Measurements from ENCODE around the gene MPP2.
"Not testable (repeated sequence)": the region's sequence is repeated elsewhere in the genome, so short reads cannot be mapped to it uniquely, and the experiment has no call there.

MPP2 gene

GRCh38 chr17:43940630-43941029, 33.3 kb upstream of the MPP2 start:
- Mint-ChIP-seq H3K4me1 (peaks cover 63% of the 10 kb centered on the region), H3K36me3 (ENCODE audit: low read depth) (no peaks in the 10 kb centered on the region), H3K27ac (no peak overlapping the region), H3K27me3 (ENCODE audit: low read depth, poor library complexity) (peaks cover 22% of the 10 kb centered on the region), H3K9me3 (no peaks in the 10 kb centered on the region), H3K4me3 (no peak overlapping the region)
- peak; percentile 79 for TF ChIP-seq CTCF (IDR thresholded peaks at IDR 0.05)
- DNase-seq, result peak; percentile 80

- Mint-ChIP-seq H3K27me3 (ENCODE audit: low read depth, poor library complexity) (peaks cover 23% of the 10 kb centered on the region), H3K4me1 (peaks cover 67% of the 10 kb centered on the region), H3K36me3 (ENCODE audit: low read depth) (no peaks in the 10 kb centered on the region), H3K4me3 (no peak overlapping the region), H3K9me3 (no peaks in the 10 kb centered on the region), H3K27ac (no peak overlapping the region)
- TF ChIP-seq CTCF (IDR thresholded peaks at IDR 0.05), result no peak
- DNase-seq, result no peak
Measured at GRCh38 chr17:43939886-43940285, 32.5 kb upstream of the MPP2 start.

GRCh38 chr17:43939452-43939851, 32.1 kb upstream of the MPP2 start:
- H3K4me1 Mint-ChIP-seq, result peaks cover 68% of the 10 kb centered on the region
- H3K4me3 Mint-ChIP-seq; H3K36me3 Mint-ChIP-seq (ENCODE audit: low read depth); H3K9me3 Mint-ChIP-seq; H3K27ac Mint-ChIP-seq; DNase-seq: not testable (repeated sequence)
- peaks cover 27% of the 10 kb centered on the region for H3K27me3 Mint-ChIP-seq (ENCODE audit: low read depth, poor library complexity)

- H3K27ac Mint-ChIP-seq, result no peak overlapping the region
Measured at GRCh38 chr17:43938838-43939182, 31.5 kb upstream of the MPP2 start.

GRCh38 chr17:43936434-43936833, 29.1 kb upstream of the MPP2 start:
- peaks cover 66% of the 10 kb centered on the region for H3K4me1 Mint-ChIP-seq
- peaks cover 28% of the 10 kb centered on the region for H3K27me3 Mint-ChIP-seq (ENCODE audit: low read depth, poor library complexity)
- DNase-seq, result no peak
- TF ChIP-seq CTCF (IDR thresholded peaks at IDR 0.05), result no peak
- H3K36me3 Mint-ChIP-seq (ENCODE audit: low read depth), result no peaks in the 10 kb centered on the region
- no peaks in the 10 kb centered on the region for H3K9me3 Mint-ChIP-seq
- H3K4me3 Mint-ChIP-seq, result peak overlapping the region; percentile 18
- no peak overlapping the region for H3K27ac Mint-ChIP-seq

More at GRCh38 chr17:43938838-43939182, 31.5 kb upstream of the MPP2 start:
- no peak for DNase-seq
- TF ChIP-seq CTCF (IDR thresholded peaks at IDR 0.05), result no peak
- H3K9me3 Mint-ChIP-seq, result no peaks in the 10 kb centered on the region
- H3K4me1 Mint-ChIP-seq, result peaks cover 74% of the 10 kb centered on the region
- no peak overlapping the region for H3K4me3 Mint-ChIP-seq
- H3K36me3 Mint-ChIP-seq (ENCODE audit: low read depth), result no peaks in the 10 kb centered on the region
- H3K27me3 Mint-ChIP-seq (ENCODE audit: low read depth, poor library complexity), result peaks cover 23% of the 10 kb centered on the region

- DNase-seq, result peak; percentile 59
- Mint-ChIP-seq H3K9me3 (no peaks in the 10 kb centered on the region), H3K4me1 (peaks cover 68% of the 10 kb centered on the region), H3K36me3 (ENCODE audit: low read depth) (no peaks in the 10 kb centered on the region), H3K27ac (no peak overlapping the region), H3K4me3 (no peak overlapping the region), H3K27me3 (ENCODE audit: low read depth, poor library complexity) (peaks cover 28% of the 10 kb centered on the region)
- TF ChIP-seq CTCF (IDR thresholded peaks at IDR 0.05), result no peak
Measured at GRCh38 chr17:43935926-43936261, 28.6 kb upstream of the MPP2 start.

Data from nephron progenitor cell (in vitro differentiated cells).